C4-2B (cell line): ENCODE data around the gene MALAT1.

Experiments used
- ZFX ChIP-seq: fragments of 450-650 bp; IDR thresholded peaks from 2 replicates; pipeline ENCODE4 v1.6.1; 2017
- TF ChIP-seq, protein P1 (sequence below): fragments of 450-650 bp; conservative IDR thresholded peaks from 2 replicates; pipeline ENCODE4 v1.5.1; 2017; ENCODE audit warnings: mild to moderate bottlenecking

DNA sequence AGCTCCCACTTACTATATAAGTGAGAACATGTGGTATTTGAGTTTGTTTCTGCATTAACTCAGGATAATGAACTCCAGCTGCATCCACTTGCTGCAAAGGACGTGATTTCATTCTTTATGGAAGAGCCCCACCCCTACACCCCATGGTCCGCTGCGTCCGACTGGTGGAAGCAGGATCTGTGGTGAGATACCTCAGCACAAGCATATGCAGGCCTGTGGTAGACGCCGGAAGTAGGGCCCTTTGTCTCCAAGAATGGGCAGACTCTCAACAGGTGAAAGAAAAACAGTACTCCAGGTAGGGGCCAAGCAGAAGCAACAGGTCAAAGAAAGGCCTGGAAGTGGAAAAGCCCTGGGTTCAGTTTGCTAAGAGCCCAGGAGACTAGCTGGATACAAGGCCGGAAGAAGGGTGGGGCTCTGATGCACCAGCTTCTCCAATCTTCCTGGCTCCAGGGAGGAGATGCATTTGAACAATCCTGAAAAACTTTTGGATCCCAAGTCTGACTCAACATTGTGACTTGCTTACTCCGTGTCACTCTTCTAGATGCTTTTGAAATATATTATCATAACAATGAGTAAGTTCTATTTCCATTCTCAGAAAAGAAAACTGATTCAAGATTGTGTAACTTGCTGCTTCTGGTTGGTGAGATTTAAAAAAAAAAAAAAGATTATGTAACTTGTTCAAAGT, 45.9 kb upstream of the MALAT1 start:
- TF ChIP-seq, protein P1, sequence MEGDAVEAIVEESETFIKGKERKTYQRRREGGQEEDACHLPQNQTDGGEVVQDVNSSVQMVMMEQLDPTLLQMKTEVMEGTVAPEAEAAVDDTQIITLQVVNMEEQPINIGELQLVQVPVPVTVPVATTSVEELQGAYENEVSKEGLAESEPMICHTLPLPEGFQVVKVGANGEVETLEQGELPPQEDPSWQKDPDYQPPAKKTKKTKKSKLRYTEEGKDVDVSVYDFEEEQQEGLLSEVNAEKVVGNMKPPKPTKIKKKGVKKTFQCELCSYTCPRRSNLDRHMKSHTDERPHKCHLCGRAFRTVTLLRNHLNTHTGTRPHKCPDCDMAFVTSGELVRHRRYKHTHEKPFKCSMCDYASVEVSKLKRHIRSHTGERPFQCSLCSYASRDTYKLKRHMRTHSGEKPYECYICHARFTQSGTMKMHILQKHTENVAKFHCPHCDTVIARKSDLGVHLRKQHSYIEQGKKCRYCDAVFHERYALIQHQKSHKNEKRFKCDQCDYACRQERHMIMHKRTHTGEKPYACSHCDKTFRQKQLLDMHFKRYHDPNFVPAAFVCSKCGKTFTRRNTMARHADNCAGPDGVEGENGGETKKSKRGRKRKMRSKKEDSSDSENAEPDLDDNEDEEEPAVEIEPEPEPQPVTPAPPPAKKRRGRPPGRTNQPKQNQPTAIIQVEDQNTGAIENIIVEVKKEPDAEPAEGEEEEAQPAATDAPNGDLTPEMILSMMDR: no peak
- TF ChIP-seq ZFX: no peak
